ENCODE measurements around the gene SULT2B1. TPM values are rescaled to one million over a fixed set of nuclear protein-coding genes. Genes with fewer than 3 reads are reported as not detected.

Gene SULT2B1
- total RNA-seq, 1 donor from 2014 or later: not detected

DNA sequence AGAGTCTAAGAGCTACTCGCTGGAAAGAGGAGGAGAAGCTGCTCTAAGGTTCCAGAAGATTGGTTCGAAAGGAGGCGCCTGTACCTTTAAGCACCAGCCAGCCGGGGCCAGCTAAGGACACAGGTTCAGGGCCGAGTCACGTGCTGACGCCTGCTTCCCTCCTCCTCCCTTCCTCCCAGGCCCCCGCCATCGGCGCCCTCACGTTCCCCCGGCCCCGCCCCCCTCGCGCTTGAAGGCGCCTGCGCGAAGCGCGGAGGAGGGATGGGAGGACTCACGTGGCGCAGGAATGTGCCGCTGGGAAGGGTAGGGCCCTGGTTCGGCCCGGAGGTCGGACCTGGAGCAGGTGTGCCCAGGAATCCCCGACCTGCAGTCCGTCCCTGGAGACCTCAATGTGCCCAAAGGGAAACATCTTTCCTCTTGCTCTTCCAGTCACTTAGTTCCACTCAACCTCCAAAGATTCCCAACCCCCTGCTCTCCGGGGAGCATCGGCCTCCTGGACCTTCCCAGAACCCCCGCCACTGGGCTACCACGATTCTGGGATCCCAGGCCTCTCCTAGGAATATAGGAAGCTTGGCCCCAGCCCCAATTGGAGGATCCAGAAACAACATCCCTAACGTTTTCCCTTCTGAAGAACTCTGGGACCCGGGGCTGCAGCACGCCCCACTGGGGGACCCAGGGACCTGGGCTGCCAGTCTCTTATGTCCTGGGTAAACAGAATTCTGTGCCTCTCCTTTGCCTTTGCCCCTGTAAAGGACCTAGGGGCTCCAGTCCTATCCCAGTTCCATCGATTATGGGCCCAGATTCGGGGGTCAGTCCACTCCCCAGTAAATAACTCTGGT lies 82.7 kb downstream of the SULT2B1 start:
- peak; percentile 92 for DNase-seq (ENCODE audit: low read depth)

DNA sequence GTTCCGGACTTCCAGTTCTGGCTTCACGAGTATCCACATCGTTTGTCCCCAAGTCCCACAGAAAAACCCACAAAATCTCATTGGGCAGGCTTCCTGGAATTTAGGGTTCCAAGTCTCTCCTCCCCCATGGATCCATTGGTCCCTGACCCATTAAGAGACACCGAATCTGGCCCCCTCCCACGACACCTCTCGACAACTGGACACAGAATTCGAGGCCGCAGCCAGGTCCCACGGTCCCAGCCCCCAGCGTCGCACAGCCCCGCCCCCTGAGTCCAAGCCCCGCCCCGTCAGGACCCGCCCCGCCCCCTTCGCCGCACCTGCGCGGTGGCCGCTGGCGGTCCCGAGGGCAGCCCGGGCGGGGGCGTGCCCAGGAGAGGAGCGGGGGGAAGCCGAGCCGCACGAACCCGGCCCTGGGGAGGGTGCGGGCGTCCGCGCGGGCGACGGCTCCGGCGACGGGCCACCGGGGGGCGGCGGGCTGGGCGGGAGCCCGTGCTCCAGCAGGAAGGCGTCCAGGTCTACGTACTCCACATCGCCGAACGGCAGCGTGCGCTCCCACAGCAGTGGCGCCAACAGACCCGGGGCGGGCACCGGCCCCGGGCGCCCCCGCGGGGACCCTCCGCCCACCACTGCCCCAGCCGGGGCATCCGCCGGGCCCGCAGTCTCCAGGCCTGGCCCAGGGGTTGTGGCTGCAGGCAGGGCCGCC lies 83.4 kb downstream of the SULT2B1 start:
- DNase-seq (ENCODE audit: low read depth): no peak

DNA sequence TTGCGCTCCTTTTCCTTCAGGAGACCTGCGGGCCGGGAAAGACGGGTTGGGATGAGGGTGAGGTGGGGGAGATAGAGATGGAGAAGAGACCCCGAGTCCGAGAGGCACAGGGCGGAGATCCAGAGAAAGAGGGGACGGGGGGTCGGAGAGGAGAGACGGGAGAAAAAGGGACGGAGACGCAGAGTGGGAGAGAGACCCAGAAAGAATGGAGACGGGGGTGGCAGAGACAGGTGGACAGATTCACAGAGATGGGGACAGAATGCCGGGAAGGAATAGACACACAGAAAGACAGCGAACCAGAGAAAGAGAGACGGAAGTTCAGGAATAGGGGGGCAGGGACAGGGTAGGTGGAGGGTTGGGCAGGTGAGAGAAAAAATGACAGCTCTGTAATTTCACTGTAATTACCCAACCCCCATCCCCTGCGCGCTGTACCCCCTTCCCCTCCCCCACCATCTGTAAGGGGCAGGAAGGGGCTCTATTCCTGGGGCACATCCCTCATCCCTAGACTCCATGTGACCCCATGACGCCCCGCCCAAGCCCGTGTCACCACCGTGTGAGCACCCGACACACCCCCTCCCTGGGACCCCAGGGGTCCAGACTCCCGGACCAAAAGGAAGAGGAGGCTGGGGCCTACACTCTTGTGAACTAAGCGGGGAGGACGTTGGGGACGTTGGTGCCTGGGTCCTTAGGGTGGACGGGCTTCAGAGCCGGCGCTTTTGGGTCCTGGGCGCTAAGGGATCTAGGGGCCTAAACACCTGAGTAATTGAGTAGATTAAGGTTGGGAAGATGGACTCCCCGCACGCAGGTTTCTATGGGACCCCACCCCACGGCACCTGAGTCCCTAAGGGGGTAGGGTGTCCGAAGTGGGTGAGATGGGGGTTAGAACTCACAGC lies 84.2 kb downstream of the SULT2B1 start:
- no peak for DNase-seq (ENCODE audit: low read depth)

DNA sequence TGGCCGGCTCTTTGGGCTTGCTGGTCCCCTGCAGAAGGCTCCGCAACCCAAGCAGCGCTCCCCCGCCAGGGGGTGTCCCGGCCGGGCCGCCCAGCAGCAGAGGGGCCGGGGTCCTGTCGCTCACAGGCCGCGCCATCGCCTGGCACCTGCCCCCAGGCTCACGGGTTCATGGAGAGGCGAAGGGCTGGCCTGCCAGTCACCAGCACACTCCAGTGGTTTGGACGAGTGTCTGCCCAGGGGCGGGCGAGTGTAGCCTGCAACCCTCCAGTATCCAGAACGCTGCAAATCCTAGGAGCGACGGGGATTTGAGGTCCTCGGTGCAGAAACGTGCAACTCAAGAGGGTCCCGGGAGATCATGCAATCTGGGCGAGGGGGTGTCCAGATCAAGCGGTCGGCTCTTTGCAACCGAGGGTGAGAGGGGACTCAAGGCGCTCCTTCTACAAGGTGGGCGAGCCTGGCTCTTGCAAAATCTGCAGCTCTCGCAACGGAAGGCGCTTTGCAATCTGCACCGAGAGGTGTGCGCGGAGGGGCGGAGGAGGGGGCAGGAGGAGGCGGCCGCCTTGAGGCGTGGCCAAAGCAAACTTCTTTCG lies 85.0 kb downstream of the SULT2B1 start, which contains the start of gene DBP:
DBP (minus strand) TSS at position 521 of the 590 bp plus-strand sequence; CDS start at position 136, 385 bp downstream.
- peak; percentile 38 for DNase-seq (ENCODE audit: low read depth)

DNA sequence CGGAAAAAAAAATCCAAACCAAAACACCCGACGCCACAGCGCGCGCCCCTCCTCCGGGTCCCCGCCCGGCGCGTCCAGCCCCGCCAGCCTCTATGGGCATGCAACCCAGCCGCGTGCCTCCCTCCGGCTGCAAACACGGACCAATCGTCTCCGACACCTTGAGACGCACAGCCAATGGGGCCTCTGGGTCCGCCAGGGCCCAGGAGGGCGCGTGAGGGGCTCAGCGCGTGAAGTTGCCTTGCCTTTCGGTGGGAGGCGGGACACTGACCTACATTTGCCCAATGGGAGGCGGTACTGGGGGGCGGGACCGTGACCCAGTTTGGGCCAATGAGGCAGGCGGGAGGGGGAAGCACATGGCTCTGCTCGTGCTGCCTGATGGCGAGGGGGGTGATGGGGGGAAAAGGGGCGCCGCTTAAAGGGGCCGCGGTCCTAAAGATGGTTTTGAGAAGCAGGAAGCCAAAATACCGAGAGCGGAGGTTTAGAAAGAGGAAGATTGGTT lies 85.5 kb downstream of the SULT2B1 start:
- peak; percentile 96 for DNase-seq (ENCODE audit: low read depth)

DNA sequence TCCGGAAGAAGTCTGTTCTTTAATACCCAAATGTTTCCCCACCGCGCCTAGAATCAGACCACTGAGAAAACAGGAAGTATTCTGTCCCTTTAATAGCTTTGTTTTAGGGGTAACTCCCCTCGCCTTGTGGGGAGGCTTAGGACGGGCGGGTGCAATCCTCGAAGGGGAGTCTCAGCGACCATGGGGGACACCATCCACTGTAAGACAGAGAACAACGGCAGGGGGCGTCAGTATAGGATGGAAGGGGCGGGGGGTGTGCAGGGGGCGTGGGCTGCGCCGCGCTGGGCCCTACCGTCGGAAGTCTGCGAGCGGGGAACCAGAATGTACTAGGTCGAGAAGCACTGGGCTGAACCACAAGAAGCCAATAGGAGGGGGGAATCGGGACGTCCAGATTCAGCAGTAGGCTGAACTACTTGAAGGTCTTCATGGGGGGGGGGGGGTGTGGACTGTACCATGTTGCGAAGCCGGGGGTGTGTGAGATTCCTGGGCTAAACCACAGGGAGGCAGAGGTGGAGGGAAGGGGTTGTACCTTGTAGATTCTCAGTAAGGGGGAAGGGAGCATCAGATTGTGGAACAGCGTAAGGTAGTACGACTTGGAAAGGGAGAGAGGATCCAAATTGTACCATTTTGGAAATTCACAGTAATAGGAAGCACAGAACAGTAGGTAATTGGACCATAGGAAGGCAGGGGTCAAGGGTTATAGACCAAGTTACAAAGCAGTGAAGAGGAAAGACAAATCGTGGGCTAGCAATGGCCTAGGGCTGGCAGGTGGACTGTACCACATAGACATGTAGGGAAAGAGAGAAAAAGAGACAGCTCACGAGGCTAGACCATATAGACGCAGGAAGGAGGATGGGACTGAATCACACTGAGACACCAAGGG lies 86.2 kb downstream of the SULT2B1 start:
- peak; percentile 93 for DNase-seq (ENCODE audit: low read depth)

DNA sequence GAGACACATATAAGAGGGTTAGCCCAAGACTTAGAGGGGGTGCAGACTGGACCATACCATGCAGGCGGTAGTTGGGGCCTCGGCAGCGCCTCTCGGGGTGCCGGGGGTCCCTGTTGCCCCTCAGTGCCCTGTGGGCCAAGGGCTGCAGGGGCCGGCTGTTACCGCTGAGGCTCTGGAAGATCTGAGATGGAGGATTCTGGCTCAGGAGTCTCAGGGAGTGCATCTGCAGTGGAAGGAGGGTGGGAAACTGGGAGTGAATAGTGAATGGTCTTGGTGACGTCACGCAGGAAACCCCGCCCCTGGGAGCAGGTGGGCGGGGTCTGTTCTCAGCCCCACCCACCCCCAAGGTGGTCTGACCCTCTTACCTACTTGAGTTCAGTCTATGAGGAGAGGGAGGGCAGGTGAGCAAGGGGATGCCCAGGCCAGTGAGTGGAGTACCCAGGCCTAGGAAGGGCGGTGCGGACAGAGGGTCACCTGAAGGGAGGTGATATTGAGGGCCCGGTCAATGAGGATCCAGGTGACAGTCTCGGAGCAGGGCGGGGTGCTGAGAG lies 86.9 kb downstream of the SULT2B1 start:
- DNase-seq (ENCODE audit: low read depth): no peak

DNA sequence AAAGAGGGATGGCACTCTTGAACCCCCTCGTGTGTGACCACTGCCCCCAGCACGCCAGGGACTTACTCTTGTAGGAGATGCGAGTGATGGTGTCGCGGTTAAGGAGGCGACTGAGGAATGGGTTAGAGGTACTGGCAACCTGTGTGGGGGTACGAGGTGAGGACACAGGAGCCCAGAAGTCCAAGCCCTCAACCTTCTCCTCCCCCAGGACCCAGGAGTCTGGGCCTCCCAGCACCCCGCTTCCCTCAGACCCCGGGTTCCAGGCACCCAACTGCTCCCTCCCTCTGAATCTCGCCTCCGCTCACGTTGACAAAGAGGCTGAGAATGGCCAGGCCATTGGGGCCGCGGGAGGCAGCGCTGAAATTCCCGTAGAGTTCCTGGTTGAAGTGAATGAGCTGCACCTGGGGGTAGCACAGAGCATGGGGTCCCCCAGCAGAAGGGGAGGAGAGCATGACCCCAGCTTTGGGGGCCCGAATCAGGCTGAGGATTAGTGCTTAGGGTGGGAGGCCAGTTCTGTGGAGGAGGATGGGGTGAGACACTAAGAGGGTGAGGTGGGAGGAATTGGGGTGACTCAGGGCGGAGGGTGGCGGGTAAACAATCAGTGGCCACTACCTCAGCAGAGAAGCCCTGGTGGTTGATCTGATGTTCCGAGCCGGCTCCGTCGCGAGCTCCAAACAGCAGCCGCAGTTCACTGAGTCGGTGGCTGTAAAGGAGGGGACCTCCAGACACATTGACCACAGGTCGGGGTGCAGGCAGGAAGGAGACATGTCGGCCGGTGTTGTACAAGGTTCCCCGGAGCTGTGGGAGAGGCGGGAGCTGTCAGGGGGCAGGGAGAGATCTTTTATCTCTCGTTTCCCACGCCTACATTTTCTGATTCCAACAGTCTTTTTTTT lies 87.8 kb downstream of the SULT2B1 start:
- no peak for DNase-seq (ENCODE audit: low read depth)

DNA sequence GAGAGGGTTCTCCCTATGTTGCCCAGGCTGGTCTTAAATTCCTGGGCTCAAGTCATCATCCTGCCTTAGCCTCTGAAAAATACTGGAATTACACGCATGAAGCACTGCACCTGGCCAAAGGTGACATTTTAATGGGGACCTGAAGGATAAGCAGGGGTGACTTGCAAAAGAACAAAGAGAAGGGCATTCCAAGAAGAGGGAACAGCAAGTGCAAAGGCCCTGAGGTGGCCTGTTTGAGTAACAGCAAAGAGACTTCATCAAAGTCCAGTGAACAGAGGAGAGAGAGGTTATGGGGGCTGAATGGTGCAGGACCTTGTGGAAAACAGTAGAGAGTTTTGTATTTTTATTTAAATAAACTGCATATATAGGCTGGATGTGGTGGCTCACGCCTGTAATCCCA lies 89.9 kb downstream of the SULT2B1 start:
- DNase-seq (ENCODE audit: low read depth): no peak

DNA sequence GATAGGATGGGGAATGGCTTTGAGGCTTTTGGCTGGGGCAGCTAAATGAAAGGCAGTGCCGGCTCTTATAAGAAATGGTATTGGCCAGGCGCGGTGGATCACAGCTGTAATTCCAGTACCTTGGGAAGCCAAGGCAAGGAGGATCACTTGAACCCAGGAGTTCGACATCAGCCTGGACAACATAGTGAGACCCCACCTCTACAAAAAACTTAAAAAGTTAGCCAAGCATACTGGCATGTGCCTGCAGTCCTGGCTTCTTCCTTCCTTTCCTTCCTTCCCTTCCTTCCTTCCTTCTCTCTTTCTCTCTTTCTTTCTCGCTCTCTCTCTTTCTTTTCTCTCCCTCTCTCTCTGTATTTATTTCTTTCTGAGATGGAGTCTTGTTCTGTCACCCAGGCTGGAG lies 90.9 kb downstream of the SULT2B1 start:
- DNase-seq (ENCODE audit: low read depth): no peak

DNA sequence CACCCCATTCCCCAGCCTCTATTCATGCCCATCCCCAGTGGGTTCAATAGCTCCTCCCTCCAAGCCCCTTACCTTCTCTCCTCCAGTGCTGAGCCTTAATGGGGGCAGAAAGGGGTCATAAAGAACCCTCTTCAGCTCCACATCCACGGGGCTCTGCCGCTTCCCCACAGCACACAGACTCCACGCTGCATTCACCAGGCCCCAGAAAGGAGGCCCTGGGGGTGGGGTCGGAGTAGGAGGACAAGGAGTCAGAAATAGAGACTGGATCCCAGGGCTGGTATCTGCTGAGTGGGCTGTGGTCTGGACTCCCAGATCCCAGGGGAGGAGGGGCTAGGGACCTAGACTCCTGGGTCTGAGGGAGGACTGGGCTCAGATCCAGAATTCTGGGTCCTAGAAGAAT lies 92.4 kb downstream of the SULT2B1 start:
- DNase-seq (ENCODE audit: low read depth): no peak

DNA sequence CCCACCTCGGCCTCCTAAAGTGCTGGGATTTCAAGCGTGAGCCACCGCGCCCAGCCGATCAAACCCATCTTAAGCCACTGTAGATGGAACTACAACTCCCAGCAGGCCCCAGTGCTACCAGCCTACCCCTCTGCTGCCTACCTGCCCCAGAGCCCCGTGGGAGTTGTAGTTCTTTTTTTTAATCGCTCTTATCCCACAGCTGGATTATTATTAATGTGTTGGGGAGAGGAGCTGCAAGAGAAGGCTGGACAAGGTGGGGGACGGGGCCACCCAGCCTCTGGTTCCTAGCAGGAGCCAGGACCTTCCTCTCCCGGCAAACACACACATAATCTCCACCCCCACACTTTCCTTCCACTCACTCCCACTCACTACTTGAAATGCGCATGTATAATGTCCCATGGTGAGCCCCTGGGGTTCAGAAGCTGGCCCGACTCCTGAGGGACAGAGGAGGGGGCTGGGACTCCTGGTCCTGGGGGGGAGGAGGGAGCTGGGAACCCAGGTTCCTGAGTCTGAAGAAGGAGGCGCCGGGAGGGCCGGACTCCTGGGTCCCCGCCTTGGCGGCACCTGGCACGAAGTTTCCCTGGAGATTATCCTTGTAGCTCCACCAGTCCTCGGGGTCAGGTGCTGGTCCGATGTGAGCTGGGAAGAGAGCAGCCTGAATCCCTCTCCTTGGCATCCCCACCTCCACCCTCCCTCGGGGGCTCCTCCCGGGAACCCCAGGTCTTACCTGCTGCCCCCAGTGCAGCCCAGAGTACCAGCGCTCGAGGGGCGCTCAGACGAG lies 93.1 kb downstream of the SULT2B1 start:
- peak; percentile 69 for DNase-seq (ENCODE audit: low read depth)

DNA sequence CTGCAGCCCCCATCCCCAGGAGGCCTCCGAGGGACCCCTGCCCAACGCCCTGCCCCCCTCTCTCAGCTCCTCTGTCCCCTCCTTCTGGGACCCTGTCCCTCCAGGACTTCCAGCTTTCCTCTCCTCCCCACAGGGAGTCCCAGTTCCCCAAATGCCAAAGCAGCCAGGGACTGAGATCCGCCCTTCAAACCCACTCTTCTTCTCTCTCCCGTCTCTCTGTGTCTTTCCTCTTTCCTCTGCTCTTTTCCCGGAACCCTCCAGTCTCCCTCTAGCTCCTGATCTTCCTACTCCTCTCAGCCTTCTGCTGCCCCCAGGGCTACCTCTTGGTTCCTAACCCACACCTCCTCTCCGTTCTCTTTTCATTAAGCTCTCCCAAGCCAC lies 93.6 kb downstream of the SULT2B1 start:
- DNase-seq (ENCODE audit: low read depth): no peak

DNA sequence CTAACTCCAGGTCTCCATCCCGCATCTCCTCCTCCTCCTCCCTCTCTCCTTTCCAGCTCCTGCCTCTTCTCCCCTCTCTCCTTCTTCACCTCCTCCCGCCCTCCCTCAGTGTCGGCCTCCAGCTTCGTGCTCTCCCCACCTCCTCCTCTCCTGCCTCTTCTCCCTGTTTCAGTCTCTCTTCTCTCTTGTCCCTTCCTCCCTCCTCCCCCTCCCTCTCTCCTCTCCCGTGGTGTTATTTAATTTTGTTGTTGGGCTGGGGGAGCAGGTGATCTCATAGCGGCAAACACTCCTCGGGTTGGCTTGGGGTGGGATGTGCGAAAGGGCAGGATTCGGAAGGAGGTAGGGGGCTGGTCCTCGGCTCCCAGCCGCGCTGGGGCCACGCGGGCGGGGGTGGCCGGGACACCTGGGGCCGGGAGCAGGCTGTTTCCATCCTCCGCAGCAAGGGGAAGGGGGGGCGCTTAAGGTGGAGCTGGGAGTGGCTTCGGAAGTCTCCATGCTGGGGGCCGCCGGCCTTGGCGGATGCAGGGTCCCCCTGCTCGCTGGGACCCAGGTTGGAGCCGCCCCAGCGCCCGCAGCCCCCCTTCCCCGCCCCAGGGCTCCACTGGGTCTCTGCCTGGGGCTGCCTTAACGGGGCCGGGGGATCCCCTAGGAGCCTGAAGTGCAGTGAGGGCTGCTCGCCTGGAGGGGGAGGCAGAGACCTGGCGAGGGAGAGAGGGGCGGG lies 94.2 kb downstream of the SULT2B1 start, which contains the start of gene CA11:
CA11 (minus strand) TSS at position 187 of the 721 bp plus-strand sequence. CDS start 555 bp downstream, outside the sequence.
- peak; percentile 53 for DNase-seq (ENCODE audit: low read depth)

DNA sequence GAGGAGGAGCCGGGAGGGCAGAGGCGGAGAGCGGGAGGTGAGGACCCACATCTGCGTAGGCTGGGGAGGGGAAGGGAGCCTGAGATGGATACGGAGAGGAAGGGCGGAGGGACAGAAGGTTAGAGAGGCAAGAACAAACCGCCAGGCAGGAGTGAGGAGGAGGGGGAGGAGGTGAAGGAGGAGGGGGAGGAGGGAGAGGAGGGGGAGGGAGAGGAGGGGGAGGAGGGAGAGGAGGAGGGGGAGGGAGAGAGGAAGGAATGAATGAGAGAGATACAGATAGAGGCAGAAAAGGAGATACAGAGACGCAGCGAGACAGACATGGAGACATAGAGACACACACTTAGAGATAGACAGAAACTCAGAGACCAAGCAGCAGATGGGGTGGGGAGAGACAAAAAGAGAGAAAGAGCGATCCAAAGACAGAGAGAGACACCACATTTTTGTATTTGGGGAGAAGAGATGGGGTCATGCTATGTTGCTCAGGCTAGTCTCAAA lies 94.8 kb downstream of the SULT2B1 start:
- DNase-seq (ENCODE audit: low read depth): no peak

DNA sequence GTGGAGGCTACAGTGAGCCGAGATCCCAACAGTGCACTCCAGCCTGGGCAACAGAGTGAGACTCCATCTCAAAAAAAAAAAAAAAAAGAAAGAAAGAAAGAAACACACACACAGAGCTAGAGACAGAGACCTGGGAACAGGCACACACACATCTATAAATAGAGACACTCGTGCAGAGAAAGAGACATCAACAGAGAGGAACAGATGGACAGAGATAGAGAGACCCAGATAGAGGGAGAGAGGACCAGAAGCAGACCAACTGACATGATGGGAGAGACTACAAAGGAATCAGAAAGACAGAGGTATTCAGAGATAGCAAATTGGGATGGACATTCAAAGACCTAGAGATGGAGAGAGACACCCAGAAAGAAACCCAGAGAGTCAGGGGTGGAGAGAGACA lies 96.2 kb downstream of the SULT2B1 start:
- no peak for DNase-seq (ENCODE audit: low read depth)
